C4-2B (cell line): Measurements from ENCODE around the gene SASS6.

Experiments used
- CTCF ChIP-seq: fragments of 450-650 bp; conservative IDR thresholded peaks from 2 replicates; pipeline ENCODE4 v1.5.1; 2017; ENCODE audit warnings: mild to moderate bottlenecking
- ZFX ChIP-seq: fragments of 450-650 bp; IDR thresholded peaks from 2 replicates; pipeline ENCODE4 v1.6.1; 2017

- TF ChIP-seq CTCF (no peak), ZFX (no peak)
These were observed 31.2 kb downstream of the SASS6 start for GRCh38 chr1:100101564-100101963.
